Mesenchymal stem cell (in vitro differentiated cells and primary cell): ENCODE measurements around the gene NDUFS3. TPM values are rescaled to one million over a fixed set of nuclear protein-coding genes. Genes with fewer than 3 reads are reported as not detected.
"Not testable (repeated sequence)": the region's sequence is repeated elsewhere in the genome, so short reads cannot be mapped to it uniquely, and the experiment has no call there.

Experiments
- DNase-seq: peaks from one replicate; pipeline ENCODE4 v3.0.0-alpha.2; 2013
- H2AFZ ChIP-seq: one replicate; pipeline ENCODE4 v1.6.1; 2013; ENCODE audit warnings: low read depth, mild to moderate bottlenecking, control low read depth, inconsistent platforms, low read length, moderate library complexity
- H2AK5ac ChIP-seq: 2 replicates; pipeline ENCODE4 v1.6.1; 2013; ENCODE audit warnings: low read length, moderate library complexity, mild to moderate bottlenecking, inconsistent platforms; ENCODE audit not compliant: severe bottlenecking
- H2BK120ac ChIP-seq: one replicate; pipeline ENCODE4 v1.6.1; 2013; ENCODE audit warnings: low read depth, mild to moderate bottlenecking, inconsistent platforms, low read length, moderate library complexity
- H2BK12ac ChIP-seq, 2 experiments: one replicate each; pipeline ENCODE4 v1.6.1; 2013; ENCODE audit warnings: inconsistent platforms in 2 of 2, low read length in 2 of 2, mild to moderate bottlenecking in 2 of 2, moderate library complexity in 2 of 2, control low read depth in 1 of 2
- H2BK15ac ChIP-seq: one replicate; pipeline ENCODE4 v1.6.1; 2013; ENCODE audit warnings: mild to moderate bottlenecking, low read depth, inconsistent platforms; ENCODE audit not compliant: poor library complexity, severe bottlenecking
- H2BK5ac ChIP-seq: 2 replicates; pipeline ENCODE4 v1.6.1; 2013; ENCODE audit warnings: low read depth, mild to moderate bottlenecking, low read length, control low read depth, inconsistent platforms; ENCODE audit not compliant: poor library complexity, severe bottlenecking
- H3K14ac ChIP-seq, 2 experiments: one replicate each; pipeline ENCODE4 v1.6.1; 2013; ENCODE audit warnings: inconsistent platforms in 2 of 2, low read length in 2 of 2, control low read depth in 1 of 2, mild to moderate bottlenecking in 1 of 2, moderate library complexity in 1 of 2
- H3K18ac ChIP-seq, 2 experiments: one replicate each; pipeline ENCODE4 v1.6.1; 2013; ENCODE audit warnings: inconsistent platforms in 2 of 2, low read length in 2 of 2, control low read depth in 1 of 2, low read depth in 1 of 2, mild to moderate bottlenecking in 1 of 2
- H3K23ac ChIP-seq, 2 experiments: one replicate each; pipeline ENCODE4 v1.6.1; 2013; ENCODE audit warnings: inconsistent platforms in 2 of 2, low read length in 2 of 2, mild to moderate bottlenecking in 2 of 2, moderate library complexity in 2 of 2, control low read depth in 1 of 2
- H3K27ac ChIP-seq: 2 replicates; pipeline ENCODE4 v1.5.1; 2013; ENCODE audit warnings: mild to moderate bottlenecking, moderate library complexity, low read length, control low read depth, inconsistent platforms; ENCODE audit not compliant: poor library complexity, severe bottlenecking
- H3K27me3 ChIP-seq, 2 experiments: 2 replicates each; pipeline versions ENCODE4 v1.6.1 to v1.7.0; 2013; ENCODE audit warnings: low read length in 2 of 2, mild to moderate bottlenecking in 2 of 2, moderate library complexity in 2 of 2, control low read depth in 1 of 2, inconsistent platforms in 1 of 2; ENCODE audit not compliant: control insufficient read depth in 1 of 2, insufficient read depth in 1 of 2
- H3K36me3 ChIP-seq, 2 experiments: 2 replicates each; pipeline versions ENCODE4 v1.6.1 to v1.7.0; 2013; ENCODE audit warnings: low read length in 2 of 2, control low read depth in 1 of 2, inconsistent platforms in 1 of 2, low read depth in 1 of 2, mild to moderate bottlenecking in 1 of 2; ENCODE audit not compliant: insufficient read depth in 2 of 2, control insufficient read depth in 1 of 2
- H3K4ac ChIP-seq, 2 experiments: one replicate each; pipeline ENCODE4 v1.6.1; 2013; ENCODE audit warnings: inconsistent platforms in 2 of 2, low read length in 2 of 2, mild to moderate bottlenecking in 2 of 2, moderate library complexity in 2 of 2, control low read depth in 1 of 2, low read depth in 1 of 2
- H3K4me1 ChIP-seq: 2 replicates; pipeline ENCODE4 v1.6.1; 2013; ENCODE audit warnings: low read depth, low read length, control low read depth; ENCODE audit not compliant: control insufficient read depth, insufficient read depth
- H3K4me2 ChIP-seq: 2 replicates; pipeline ENCODE4 v1.6.1; 2013; ENCODE audit warnings: low read length, mild to moderate bottlenecking, inconsistent platforms; ENCODE audit not compliant: poor library complexity, severe bottlenecking
- H3K4me3 ChIP-seq, 2 experiments: 2 replicates each; pipeline versions ENCODE4 v1.5.1 to v1.7.0; 2013; ENCODE audit warnings: low read length in 2 of 2, mild to moderate bottlenecking in 2 of 2, control low read depth in 1 of 2, low read depth in 1 of 2; ENCODE audit not compliant: insufficient read depth in 1 of 2
- H3K79me1 ChIP-seq: replicated peaks from 2 replicates; pipeline ENCODE4 v1.6.1; 2013; ENCODE audit warnings: mild to moderate bottlenecking, control low read depth, low read length, inconsistent platforms; ENCODE audit not compliant: poor library complexity, severe bottlenecking
- H3K9ac ChIP-seq: 2 replicates; pipeline ENCODE4 v1.7.0; 2013; ENCODE audit warnings: mild to moderate bottlenecking, low read length, moderate library complexity
- H3K9me3 ChIP-seq: 2 replicates; pipeline ENCODE4 v1.7.0; 2013; ENCODE audit warnings: mild to moderate bottlenecking, low read length; ENCODE audit not compliant: control insufficient read depth
- H4K8ac ChIP-seq: one replicate; pipeline ENCODE4 v1.6.1; 2013; ENCODE audit warnings: inconsistent platforms, mild to moderate bottlenecking, low read length, moderate library complexity
- H4K91ac ChIP-seq: one replicate; pipeline ENCODE4 v1.6.1; 2013; ENCODE audit warnings: mild to moderate bottlenecking, low read length, inconsistent platforms
- WGBS: methylation state at CpG from one replicate; pipeline ENCODE4 v1.1.7; 2013; ENCODE audit warnings: mixed read lengths; 5-methylcytosine and 5-hydroxymethylcytosine counted together
- polyA plus RNA-seq, 2 experiments: library from polyadenylated mRNA; stranded (reverse); fragments of 200-250 nt; gene quantifications; one replicate each; pipeline ENCODE4 v1.2.3, GENCODE V29; 2013

NDUFS3 gene
- polyA plus RNA-seq (2013, experiment 1 of 2), result 76.5 TPM
- polyA plus RNA-seq (2013, experiment 2 of 2), result 83.4 TPM

- H4K91ac ChIP-seq, result peak within 1 kb of the TSS; percentile 87
These were observed at the start of gene NDUFS3, which contains the start of gene KBTBD4 for GRCh38 chr11:47578524-47579494. TSS of gene NDUFS3 (plus strand) at chr11:47579074. CDS start at chr11:47579092, 18 bp downstream. TSS of gene KBTBD4 (minus strand) at chr11:47578970. CDS start at chr11:47578951, 19 bp downstream.

GRCh38 chr11:47529951-47530350 is 48.9 kb upstream of the NDUFS3 start:
- Histone ChIP-seq H2BK15ac (no peak overlapping the region), H2BK5ac (no peak overlapping the region), H3K27ac (no peak overlapping the region), H2BK12ac (no peak overlapping the region), H3K4me3 (no peak overlapping the region), H3K4me1 (peaks cover 18% of the 10 kb centered on the region), H4K8ac (no peak overlapping the region), H3K4me2 (no peak overlapping the region), H4K91ac (no peak overlapping the region), H3K27me3 (no peaks in the 10 kb centered on the region), H2AFZ (no peak overlapping the region), H3K9ac (no peak overlapping the region), H2AK5ac (no peak overlapping the region), H3K4ac (no peak overlapping the region), H3K79me1 (no peaks in the 10 kb centered on the region), H3K14ac (no peak overlapping the region), H3K9me3 (no peaks in the 10 kb centered on the region), H3K18ac (no peak overlapping the region), H3K36me3 (peaks cover 9 to 23% of the 10 kb centered on the region in 2 experiments), H2BK120ac (no peak overlapping the region), H3K23ac (no peak overlapping the region)
- WGBS, result 100% methylated on average over 3 of the region's 4 CpGs
- DNase-seq, result no peak

More at GRCh38 chr11:47578524-47579494, at the start of gene NDUFS3, which contains the start of gene KBTBD4:
- WGBS, result under 1% methylated on average over 72 of the region's 72 CpGs
- Histone ChIP-seq H2BK5ac (peak within 1 kb of the TSS; percentile 67), H3K4me3 (peak within 1 kb of the TSS; percentile 92 to 98), H2AFZ (peak within 1 kb of the TSS; percentile 94), H2BK12ac (peak within 1 kb of the TSS in 1 of 2 experiments; percentile 79), H3K27ac (peak within 1 kb of the TSS; percentile 43), H3K9ac (peak within 1 kb of the TSS; percentile 93), H3K79me1 (peaks cover 23% of the 10 kb centered on the region), H3K18ac (peak within 1 kb of the TSS; percentile 87 to 91), H3K23ac (peak within 1 kb of the TSS in 1 of 2 experiments; percentile 63), H4K8ac (peak within 1 kb of the TSS; percentile 95), H3K27me3 (no peaks in the 10 kb centered on the region), H3K36me3 (peaks cover 45 to 61% of the 10 kb centered on the region in 2 experiments), H2BK120ac (peak within 1 kb of the TSS; percentile 51), H2AK5ac (peak within 1 kb of the TSS; percentile 69), H3K14ac (peak within 1 kb of the TSS; percentile 19 to 91), H2BK15ac (peak within 1 kb of the TSS; percentile 62), H3K4ac (peak within 1 kb of the TSS; percentile 89 to 97), H3K4me2 (peak within 1 kb of the TSS; percentile 88), H3K4me1 (peaks cover 8% of the 10 kb centered on the region), H3K9me3 (no peaks in the 10 kb centered on the region)
- peak; percentile 92 for DNase-seq

GRCh38 chr11:47530721-47531120 is 48.2 kb upstream of the NDUFS3 start:
- not testable (repeated sequence) for H3K23ac ChIP-seq, H3K4me2 ChIP-seq, H2BK5ac ChIP-seq, H2BK120ac ChIP-seq, H2AFZ ChIP-seq, H3K14ac ChIP-seq, H3K9me3 ChIP-seq, H2BK15ac ChIP-seq, H3K18ac ChIP-seq, H2BK12ac ChIP-seq, H3K27ac ChIP-seq, DNase-seq, H3K79me1 ChIP-seq, H4K8ac ChIP-seq, H4K91ac ChIP-seq, H3K9ac ChIP-seq, H2AK5ac ChIP-seq, H3K4me3 ChIP-seq, H3K4ac ChIP-seq, H3K27me3 ChIP-seq
- WGBS, result 97% methylated on average over 9 of the region's 9 CpGs
- peaks cover 16% of the 10 kb centered on the region for H3K4me1 ChIP-seq
- H3K36me3 ChIP-seq, result peaks cover 9 to 27% of the 10 kb centered on the region in 2 experiments

- no peak overlapping the region for H3K27ac ChIP-seq
These were observed 47.2 kb upstream of the NDUFS3 start for GRCh38 chr11:47531666-47532065.

More at GRCh38 chr11:47531666-47532065, 47.2 kb upstream of the NDUFS3 start:
- Histone ChIP-seq H2BK5ac (no peak overlapping the region), H3K14ac (no peak overlapping the region), H3K36me3 (peaks cover 14 to 27% of the 10 kb centered on the region in 2 experiments), H3K4ac (no peak overlapping the region), H4K8ac (no peak overlapping the region), H2BK15ac (no peak overlapping the region), H2AFZ (no peak overlapping the region), H2BK12ac (no peak overlapping the region), H3K4me2 (no peak overlapping the region), H2BK120ac (no peak overlapping the region), H3K23ac (no peak overlapping the region), H3K18ac (no peak overlapping the region), H4K91ac (no peak overlapping the region), H3K9ac (no peak overlapping the region), H2AK5ac (no peak overlapping the region), H3K79me1 (no peaks in the 10 kb centered on the region), H3K4me1 (peaks cover 13% of the 10 kb centered on the region), H3K4me3 (no peak overlapping the region), H3K9me3 (no peaks in the 10 kb centered on the region), H3K27me3 (no peaks in the 10 kb centered on the region)
- no peak for DNase-seq
- WGBS, result 90% methylated on average over 3 of the region's 3 CpGs
